CD14-positive monocyte (primary cell): ENCODE data around the gene PNKD. TPM values are rescaled to one million over a fixed set of nuclear protein-coding genes. Genes with fewer than 3 reads are reported as not detected.
A peak's percentile ranks its signal among the peaks of the same experiment; 100 is the strongest.

Source experiments
- DNase-seq, 3 donors: peaks; one replicate each; pipeline ENCODE4 v3.0.0-alpha.2; 2011 to 2022
- H2AFZ ChIP-seq: 2 replicates; pipeline ENCODE4 v1.6.0; 2012; ENCODE audit warnings: mild to moderate bottlenecking, low read depth, low read length, inconsistent platforms; ENCODE audit not compliant: insufficient read depth, poor library complexity, severe bottlenecking
- H3K27ac ChIP-seq, 2 donors: 1 replicate in 1 of 2; 2 replicates in 1 of 2; pipeline ENCODE4 v1.5.1; 2012 to 2013; ENCODE audit warnings: low read length in 2 of 2, control low read depth in 1 of 2, inconsistent platforms in 1 of 2, low read depth in 1 of 2, mild to moderate bottlenecking in 1 of 2
- H3K27me3 ChIP-seq, 2 donors: one replicate each; pipeline versions ENCODE4 v1.6.0 to v1.6.1; 2011 to 2013; ENCODE audit warnings: low read length in 2 of 2; ENCODE audit not compliant: control insufficient read depth in 2 of 2, insufficient read depth in 2 of 2
- H3K36me3 ChIP-seq, 2 donors: replicated peaks in 1 of 2; 1 replicate in 1 of 2; 2 replicates in 1 of 2; pipeline versions ENCODE4 v1.5.1 to v1.6.1; 2012 to 2013; ENCODE audit warnings: low read length in 2 of 2, control low read depth in 1 of 2, inconsistent platforms in 1 of 2, mild to moderate bottlenecking in 1 of 2; ENCODE audit not compliant: insufficient read depth in 2 of 2, control insufficient read depth in 1 of 2
- H3K4me1 ChIP-seq, 2 donors: 1 replicate in 1 of 2; 2 replicates in 1 of 2; pipeline versions ENCODE4 v1.5.1 to v1.6.1; 2012 to 2013; ENCODE audit warnings: low read length in 2 of 2, control low read depth in 1 of 2, inconsistent platforms in 1 of 2, mild to moderate bottlenecking in 1 of 2, moderate library complexity in 1 of 2; ENCODE audit not compliant: insufficient read depth in 2 of 2, control insufficient read depth in 1 of 2
- H3K4me2 ChIP-seq: replicated peaks from 2 replicates; pipeline ENCODE3; 2012; ENCODE audit warnings: low read length, moderate library complexity, mild to moderate bottlenecking; ENCODE audit not compliant: poor library complexity, severe bottlenecking; ENCODE audit errors: extremely low read depth
- H3K4me3 ChIP-seq, 3 experiments: fragments of 200-600 bp in 1 of 3; sonication (generic) in 1 of 3; replicated peaks in 1 of 3; 1 replicate in 2 of 3; 2 replicates in 1 of 3; pipeline ENCODE4 v1.5.1; 2011 to 2013; ENCODE audit warnings: low read length in 3 of 3, mild to moderate bottlenecking in 3 of 3, control low read depth in 2 of 3, low read depth in 2 of 3, inconsistent platforms in 1 of 3, moderate library complexity in 1 of 3
- H3K79me2 ChIP-seq: 2 replicates; pipeline ENCODE4 v1.6.0; 2012; ENCODE audit warnings: mild to moderate bottlenecking, control low read depth, inconsistent platforms, low read length, moderate library complexity; ENCODE audit not compliant: insufficient read depth
- H3K9ac ChIP-seq: 2 replicates; pipeline ENCODE4 v1.6.0; 2017; ENCODE audit warnings: low read length, mild to moderate bottlenecking; ENCODE audit not compliant: insufficient read depth, poor library complexity, severe bottlenecking
- H3K9me3 ChIP-seq, 2 donors: replicated peaks in 1 of 2; 1 replicate in 1 of 2; 2 replicates in 1 of 2; pipeline versions ENCODE4 v1.5.1 to v1.6.1; 2012 to 2013; ENCODE audit warnings: low read length in 2 of 2, control low read depth in 1 of 2; ENCODE audit not compliant: control insufficient read depth in 1 of 2, insufficient read depth in 1 of 2
- H4K20me1 ChIP-seq: 2 replicates; pipeline ENCODE4 v1.6.0; 2012; ENCODE audit warnings: mild to moderate bottlenecking, low read length, control low read depth, moderate library complexity; ENCODE audit not compliant: insufficient read depth
- H3K27ac Mint-ChIP-seq, 7 donors: one replicate each; pipeline ENCODE4 v1.8.0; 2020; ENCODE audit warnings: mild to moderate bottlenecking in 7 of 7, mixed read lengths in 7 of 7, moderate library complexity in 6 of 7, inconsistent platforms in 2 of 7
- H3K27me3 Mint-ChIP-seq, 3 donors: one replicate each; pipeline ENCODE4 v1.8.0; 2021 to 2022; ENCODE audit warnings: low read depth in 3 of 3, mild to moderate bottlenecking in 3 of 3, mixed read lengths in 3 of 3, moderate library complexity in 3 of 3, inconsistent platforms in 1 of 3
- H3K36me3 Mint-ChIP-seq, 2 donors: one replicate each; pipeline ENCODE4 v1.8.0; 2020; ENCODE audit warnings: mixed read lengths in 2 of 2, inconsistent platforms in 1 of 2, mild to moderate bottlenecking in 1 of 2
- H3K4me1 Mint-ChIP-seq: one replicate; pipeline ENCODE4 v1.8.0; 2020; ENCODE audit warnings: mild to moderate bottlenecking, mixed read lengths
- H3K4me3 Mint-ChIP-seq, 2 donors: one replicate each; pipeline ENCODE4 v1.8.0; 2020; ENCODE audit warnings: mild to moderate bottlenecking in 2 of 2, mixed read lengths in 2 of 2, moderate library complexity in 1 of 2
- H3K9me3 Mint-ChIP-seq, 7 donors: one replicate each; pipeline ENCODE4 v1.8.0; 2020 to 2022; ENCODE audit warnings: mixed read lengths in 7 of 7, mild to moderate bottlenecking in 6 of 7, moderate library complexity in 6 of 7, inconsistent platforms in 2 of 7
- WGBS: methylation state at CpG from one replicate; pipeline ENCODE4 v1.1.5; 2013; ENCODE audit warnings: missing lambda C conversion rate; ENCODE audit not compliant: insufficient coverage; 5-methylcytosine and 5-hydroxymethylcytosine counted together
- intact Hi-C, 2 donors: fragments of 100-400 bp; cut with micrococcal nuclease; formaldehyde crosslinking; loops; one replicate each; pipeline versions ENCODE4 v1.15.0 to v1.15.1; 2023
- polyA plus RNA-seq, 3 donors: library from polyadenylated mRNA; depleted of rRNA in 1 of 3; unstranded in 2 of 3; stranded (reverse) in 1 of 3; fragments of 300-500 nt in 2 of 3; fragments of >200 nt in 1 of 3; fragmentation: Illumina TruSeq in 2 of 3; gene quantifications; 1 replicate in 2 of 3; 2 replicates in 1 of 3; pipeline ENCODE4 v1.2.3, GENCODE V29; 2012 to 2021
- TF ChIP-seq, protein P1 (sequence below): fragments of 200-600 bp; IDR thresholded peaks from one replicate; pipeline ENCODE4 v1.8.0; 2022; ENCODE audit warnings: antibody characterized with exemption, mild to moderate bottlenecking

PNKD gene
- polyA plus RNA-seq, 3 donors = 79.8 to 92.0 (median 88.2) TPM

DNA sequence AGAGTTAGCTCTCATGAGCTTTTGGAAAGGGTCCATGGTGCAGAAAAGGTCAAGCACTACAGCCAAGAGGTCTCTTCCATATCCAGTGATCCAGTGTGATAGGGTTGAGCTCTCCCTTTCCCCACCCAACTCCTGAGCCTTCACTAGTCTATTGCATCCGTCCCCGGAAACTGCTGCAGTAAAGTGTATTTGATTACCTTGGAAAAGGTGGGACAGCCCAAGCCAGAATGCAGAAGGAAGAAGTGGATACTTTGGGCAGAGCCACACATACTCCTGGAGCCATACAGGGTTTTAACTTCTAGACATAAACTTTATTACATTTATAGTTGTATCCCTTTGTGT, 3.6 kb downstream of the PNKD start:
- no peak overlapping the region for H3K9ac ChIP-seq
- no peak overlapping the region for H3K4me3 ChIP-seq
- H3K27ac Mint-ChIP-seq = peak overlapping the region in 4 of 7 donors; percentile 62 to 75 (median 74)
- peaks cover 51 to 59% of the 10 kb centered on the region in 2 donors for H3K36me3 Mint-ChIP-seq
- H3K4me3 Mint-ChIP-seq = no peak overlapping the region
- no peaks in the 10 kb centered on the region for H3K9me3 ChIP-seq
- H3K27ac ChIP-seq = peak overlapping the region in 1 of 2 donors; percentile 65
- peaks cover 51% of the 10 kb centered on the region for H3K4me1 Mint-ChIP-seq
- DNase-seq = no peak
- H3K4me2 ChIP-seq = no peak overlapping the region
- H3K27me3 ChIP-seq = no peaks in the 10 kb centered on the region
- intact Hi-C loops = loop anchor here (5.0 to 10.0 kb wide), 4 partner anchors 123 to 291 kb away; partner anchors contain the start of genes CTDSP1 (in 2 of the 2), CNOT9 (in 1 of the 2) and USP37 (in 1 of the 2)
- peaks cover 0 to 3% (median 0%) of the 10 kb centered on the region in 3 donors for H3K27me3 Mint-ChIP-seq
- H3K4me1 ChIP-seq = peaks cover 43 to 53% of the 10 kb centered on the region in 2 donors
- H3K9me3 Mint-ChIP-seq = no peaks in the 10 kb centered on the region
- no peak overlapping the region for H2AFZ ChIP-seq
- peaks cover 70% of the 10 kb centered on the region for H3K79me2 ChIP-seq
- WGBS = no CpG with 5 or more reads among the region's 2 CpGs
- peaks cover 55 to 58% of the 10 kb centered on the region in 2 donors for H3K36me3 ChIP-seq
- TF ChIP-seq, protein P1, sequence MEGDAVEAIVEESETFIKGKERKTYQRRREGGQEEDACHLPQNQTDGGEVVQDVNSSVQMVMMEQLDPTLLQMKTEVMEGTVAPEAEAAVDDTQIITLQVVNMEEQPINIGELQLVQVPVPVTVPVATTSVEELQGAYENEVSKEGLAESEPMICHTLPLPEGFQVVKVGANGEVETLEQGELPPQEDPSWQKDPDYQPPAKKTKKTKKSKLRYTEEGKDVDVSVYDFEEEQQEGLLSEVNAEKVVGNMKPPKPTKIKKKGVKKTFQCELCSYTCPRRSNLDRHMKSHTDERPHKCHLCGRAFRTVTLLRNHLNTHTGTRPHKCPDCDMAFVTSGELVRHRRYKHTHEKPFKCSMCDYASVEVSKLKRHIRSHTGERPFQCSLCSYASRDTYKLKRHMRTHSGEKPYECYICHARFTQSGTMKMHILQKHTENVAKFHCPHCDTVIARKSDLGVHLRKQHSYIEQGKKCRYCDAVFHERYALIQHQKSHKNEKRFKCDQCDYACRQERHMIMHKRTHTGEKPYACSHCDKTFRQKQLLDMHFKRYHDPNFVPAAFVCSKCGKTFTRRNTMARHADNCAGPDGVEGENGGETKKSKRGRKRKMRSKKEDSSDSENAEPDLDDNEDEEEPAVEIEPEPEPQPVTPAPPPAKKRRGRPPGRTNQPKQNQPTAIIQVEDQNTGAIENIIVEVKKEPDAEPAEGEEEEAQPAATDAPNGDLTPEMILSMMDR = no peak
- H4K20me1 ChIP-seq = peaks cover 85% of the 10 kb centered on the region

DNA sequence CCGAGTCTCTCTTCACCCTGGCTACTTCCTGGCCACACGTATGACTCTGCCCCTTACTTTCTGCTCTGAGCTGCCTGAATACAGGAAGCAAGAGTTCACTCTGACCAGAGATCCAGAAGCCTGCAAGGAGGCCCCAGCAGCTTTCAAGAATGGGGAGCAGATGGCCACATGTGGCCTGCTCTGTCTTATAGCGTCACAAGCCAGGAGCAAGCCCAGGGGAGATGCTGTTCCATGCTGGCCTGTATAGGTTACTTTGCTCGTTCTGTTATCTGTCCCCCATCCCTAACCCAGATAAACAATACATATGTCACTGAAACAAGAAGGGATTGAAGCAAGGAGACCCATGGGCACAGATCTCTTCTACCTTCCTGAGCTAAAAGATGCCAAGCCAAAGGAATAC, 4.3 kb downstream of the PNKD start:
- H3K27me3 ChIP-seq = no peaks in the 10 kb centered on the region
- H3K4me3 Mint-ChIP-seq = no peak overlapping the region
- H3K27me3 Mint-ChIP-seq = peaks cover 0 to 3% (median 0%) of the 10 kb centered on the region in 3 donors
- H3K9me3 Mint-ChIP-seq = no peaks in the 10 kb centered on the region
- peaks cover 62 to 65% of the 10 kb centered on the region in 2 donors for H3K36me3 ChIP-seq
- no peak overlapping the region for H3K9ac ChIP-seq
- H4K20me1 ChIP-seq = peaks cover 85% of the 10 kb centered on the region
- H3K4me1 Mint-ChIP-seq = peaks cover 44% of the 10 kb centered on the region
- H3K79me2 ChIP-seq = peaks cover 70% of the 10 kb centered on the region
- H3K27ac ChIP-seq = peak overlapping the region in 1 of 2 donors; percentile 65
- intact Hi-C loops = loop anchor here (5.0 to 10.0 kb wide), 4 partner anchors 123 to 290 kb away; partner anchors contain the start of genes CTDSP1 (in 2 of the 2), CNOT9 (in 1 of the 2) and USP37 (in 1 of the 2)
- WGBS = 76% methylated on average over 2 of the region's 4 CpGs
- peaks cover 37 to 46% of the 10 kb centered on the region in 2 donors for H3K4me1 ChIP-seq
- H3K9me3 ChIP-seq = no peaks in the 10 kb centered on the region
- no peak overlapping the region for H2AFZ ChIP-seq
- TF ChIP-seq, protein P1 = no peak
- H3K4me3 ChIP-seq = no peak overlapping the region
- H3K36me3 Mint-ChIP-seq = peaks cover 58 to 66% of the 10 kb centered on the region in 2 donors
- peak overlapping the region in 6 of 7 donors; percentile 18 to 79 (median 59) for H3K27ac Mint-ChIP-seq
- no peak overlapping the region for H3K4me2 ChIP-seq
- DNase-seq = no peak
